GM18505 (cell line): ENCODE results near the gene MXRA8.

Experiments used
- ATAC-seq: cut with Tn5 transposase; IDR thresholded peaks from one replicate; pipeline ENCODE4 v1.9.1; 2021; ENCODE audit not compliant: unreplicated experiment
- POLR2A ChIP-seq: IDR thresholded peaks from 4 replicates; pipeline ENCODE4 v1.6.1; 2011; ENCODE audit warnings: borderline replicate concordance; ENCODE audit not compliant: insufficient read depth, insufficient read length; ENCODE audit errors: extremely low read depth

MXRA8 gene

DNA sequence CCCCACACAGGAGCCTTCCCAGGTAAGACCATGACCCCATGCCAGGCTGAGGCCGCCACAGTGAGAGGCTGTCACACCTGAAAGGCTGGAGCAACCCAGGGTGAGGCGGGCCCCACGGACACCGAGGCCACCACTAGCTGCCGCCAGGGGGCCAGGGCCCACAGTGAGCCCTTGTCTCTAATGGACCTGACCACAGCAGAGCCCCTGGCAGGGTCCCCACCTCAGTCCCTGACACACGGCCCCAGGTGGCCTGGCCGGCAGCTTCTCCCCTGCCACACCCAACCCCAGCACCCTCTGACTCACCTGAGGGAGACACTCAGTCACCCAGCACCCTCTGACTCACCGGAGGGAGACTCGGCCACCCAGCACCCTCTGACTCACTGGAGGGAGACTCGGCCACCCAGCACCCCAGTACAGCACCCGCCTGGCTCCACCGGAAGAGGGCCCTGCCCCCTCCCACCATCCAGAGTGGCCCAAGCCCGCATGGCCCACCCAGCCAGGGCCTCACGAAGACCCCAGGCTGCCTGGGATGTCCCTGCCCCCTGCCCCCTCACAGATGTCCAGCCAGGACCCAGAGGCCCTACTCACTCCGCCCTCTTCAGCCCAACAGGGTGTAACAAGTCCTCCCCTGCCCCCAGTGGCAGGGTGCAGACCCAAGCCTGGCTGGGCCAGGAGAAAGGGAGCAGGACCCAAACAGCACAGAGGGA lies 13.5 kb downstream of the MXRA8 start:
- ATAC-seq, result no peak
- no peak for TF ChIP-seq POLR2A

DNA sequence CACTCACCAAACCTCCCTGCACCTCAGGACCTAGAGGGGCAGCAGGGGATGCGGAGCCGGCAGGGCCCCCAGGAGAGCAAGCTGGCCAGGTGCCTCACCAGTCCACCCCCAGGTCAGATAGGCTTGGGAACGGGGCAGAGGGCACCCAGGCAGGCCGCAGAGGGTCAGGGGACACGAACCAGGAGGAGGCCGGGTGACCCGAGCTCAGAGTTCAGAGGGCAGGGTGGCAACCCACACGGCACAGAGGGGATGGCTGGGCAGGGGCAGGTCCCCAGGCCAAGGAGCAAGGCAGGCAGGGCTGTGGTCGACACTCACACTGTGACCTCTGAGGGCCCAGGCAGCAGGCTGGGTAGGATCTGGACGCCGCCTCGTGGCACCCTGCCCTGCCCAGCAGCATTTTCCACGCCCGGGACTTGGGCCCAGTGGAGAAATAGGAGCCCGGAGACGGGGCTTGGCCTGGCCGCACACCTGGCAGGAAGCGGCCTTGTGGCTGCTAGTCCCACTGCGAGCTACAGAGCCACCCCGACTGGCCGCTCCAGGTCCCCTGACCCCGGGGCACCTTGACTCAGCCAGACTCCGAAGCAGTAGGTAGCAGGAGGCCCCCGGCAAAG lies 14.4 kb downstream of the MXRA8 start:
- ATAC-seq, result no peak
- no peak for TF ChIP-seq POLR2A

DNA sequence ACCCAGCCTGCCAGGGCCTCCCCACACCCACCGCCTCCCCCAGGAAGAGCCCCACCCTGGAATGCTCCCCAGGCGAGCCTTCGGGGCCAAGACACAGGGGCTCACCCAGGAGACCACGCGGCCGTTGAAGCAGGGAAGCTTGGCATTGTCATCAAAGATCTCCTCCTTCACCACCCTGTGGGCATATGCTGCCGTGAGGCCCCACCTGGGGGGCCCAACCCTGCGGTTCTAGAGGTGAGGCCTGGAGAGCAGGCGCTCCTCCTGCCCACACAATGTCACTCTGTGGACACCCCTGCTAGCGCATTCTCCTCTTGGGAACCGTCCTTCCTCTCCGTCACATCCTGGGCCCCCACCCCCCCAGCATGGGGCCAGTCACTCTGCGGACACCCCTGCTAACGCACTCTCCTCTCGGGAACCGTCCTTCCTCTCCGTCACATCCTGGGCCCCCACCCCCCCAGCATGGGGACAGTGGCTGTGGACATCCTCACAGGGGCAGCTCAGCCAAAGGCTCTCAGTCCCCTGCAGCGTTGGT lies 15.7 kb downstream of the MXRA8 start:
- ATAC-seq, result no peak
- no peak for TF ChIP-seq POLR2A

GRCh38 chr1:1342061-1342562 lies 16.2 kb downstream of the MXRA8 start:
- no peak for ATAC-seq
- no peak for TF ChIP-seq POLR2A

DNA sequence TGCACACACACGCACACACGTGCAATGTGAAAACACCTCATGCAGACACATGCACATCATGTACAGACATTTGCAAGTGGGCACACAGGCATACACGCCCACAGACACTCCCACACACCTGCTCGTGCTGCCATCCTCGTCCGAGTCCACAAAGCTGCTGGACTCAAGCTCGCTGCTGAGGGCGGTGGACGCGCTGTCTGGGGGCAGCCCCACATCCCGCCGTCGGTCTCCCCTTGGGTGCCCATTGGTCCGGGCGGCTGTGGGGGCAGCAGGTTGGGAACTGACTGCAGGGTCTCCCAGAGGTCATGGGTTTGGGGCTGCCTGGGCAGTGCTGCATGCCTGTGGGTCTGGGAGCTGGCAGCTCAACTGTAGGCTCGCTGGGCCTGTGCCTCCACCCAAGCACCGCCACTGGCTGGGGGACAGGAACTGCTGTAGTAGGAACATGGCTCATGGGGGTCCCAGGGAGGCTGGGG lies 16.8 kb downstream of the MXRA8 start:
- ATAC-seq, result no peak
- no peak for TF ChIP-seq POLR2A

GRCh38 chr1:1340791-1341548 lies 17.4 kb downstream of the MXRA8 start:
- TF ChIP-seq POLR2A, result no peak
- no peak for ATAC-seq

GRCh38 chr1:1340185-1340584 lies 18.2 kb downstream of the MXRA8 start:
- ATAC-seq, result no peak

DNA sequence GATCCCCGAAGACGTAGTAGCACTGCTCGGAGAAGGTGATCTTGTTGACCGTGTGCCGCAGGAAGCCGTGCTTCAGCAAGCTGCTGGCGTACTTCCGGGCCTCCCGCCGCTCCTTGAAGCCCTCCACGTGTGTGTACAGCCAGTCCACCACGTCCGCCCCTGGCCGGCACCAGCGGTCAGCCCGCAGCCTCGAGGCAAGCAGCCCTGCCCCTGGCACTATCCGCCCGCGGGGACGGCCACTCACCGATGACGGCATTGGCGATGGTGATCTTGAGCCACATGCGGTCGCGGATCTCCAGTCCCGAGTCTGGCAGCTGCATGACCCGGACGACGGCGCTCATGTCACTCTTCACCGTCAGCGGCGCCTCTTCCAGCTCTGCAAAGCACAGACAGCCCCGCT lies 20.1 kb downstream of the MXRA8 start:
- TF ChIP-seq POLR2A, result no peak
- no peak for ATAC-seq

More at GRCh38 chr1:1340185-1340584, 18.2 kb downstream of the MXRA8 start:
- no peak for TF ChIP-seq POLR2A

DNA sequence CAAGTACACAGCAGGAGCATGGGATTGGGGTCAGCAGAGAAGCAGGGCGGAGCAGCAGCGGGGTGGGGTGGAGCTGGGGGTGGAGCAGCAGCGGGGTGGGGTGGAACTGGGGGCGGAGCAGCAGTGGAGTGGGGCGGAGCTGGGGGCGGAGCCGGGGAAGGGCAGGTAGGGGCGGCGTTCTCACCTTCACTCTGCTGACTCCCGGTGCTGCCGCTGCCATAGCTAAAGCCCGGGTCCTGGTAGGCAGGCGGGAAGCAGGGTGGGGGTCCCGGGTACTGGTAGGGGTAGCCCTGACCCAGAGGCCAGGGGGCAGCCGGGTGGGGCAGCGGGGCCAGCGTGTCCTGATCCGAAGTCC lies 20.6 kb downstream of the MXRA8 start:
- no peak for TF ChIP-seq POLR2A
- no peak for ATAC-seq

- ATAC-seq, result no peak
- TF ChIP-seq POLR2A, result no peak
Measured at GRCh38 chr1:1336931-1337792, 21.2 kb downstream of the MXRA8 start.

GRCh38 chr1:1336446-1336845 lies 21.9 kb downstream of the MXRA8 start:
- no peak for ATAC-seq
- TF ChIP-seq POLR2A, result no peak

DNA sequence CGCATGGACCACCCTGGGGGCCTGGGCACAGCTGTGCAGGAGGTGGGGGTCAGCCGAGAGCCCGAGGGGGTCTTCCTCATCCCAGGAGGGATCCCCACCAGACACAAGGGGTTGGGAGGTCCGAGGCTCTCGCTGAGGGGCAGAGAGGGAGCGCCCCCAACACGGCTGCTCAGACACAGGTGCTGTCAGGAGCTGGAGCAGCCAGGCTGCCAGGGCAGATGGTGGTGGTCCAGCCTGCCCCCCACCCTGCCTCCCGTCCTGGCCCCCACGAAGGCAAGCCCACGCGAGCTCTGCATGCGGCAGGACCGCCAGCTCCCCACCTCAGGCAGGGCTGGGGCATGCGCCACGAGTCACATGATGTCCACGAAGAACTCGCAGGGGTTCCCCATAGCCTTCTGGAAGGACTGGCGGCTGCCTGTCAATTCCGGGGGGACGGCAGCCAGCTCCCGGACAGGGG lies 22.5 kb downstream of the MXRA8 start:
- no peak for TF ChIP-seq POLR2A
- no peak for ATAC-seq
